ENCODE measurements around the gene SVOPL. TPM values are rescaled to one million over a fixed set of nuclear protein-coding genes. Genes with fewer than 3 reads are reported as not detected.

Gene SVOPL
- total and polyA plus RNA-seq, 4 donors: 0.13 to 1.5 (median 0.39) TPM; not detected in 1

DNA sequence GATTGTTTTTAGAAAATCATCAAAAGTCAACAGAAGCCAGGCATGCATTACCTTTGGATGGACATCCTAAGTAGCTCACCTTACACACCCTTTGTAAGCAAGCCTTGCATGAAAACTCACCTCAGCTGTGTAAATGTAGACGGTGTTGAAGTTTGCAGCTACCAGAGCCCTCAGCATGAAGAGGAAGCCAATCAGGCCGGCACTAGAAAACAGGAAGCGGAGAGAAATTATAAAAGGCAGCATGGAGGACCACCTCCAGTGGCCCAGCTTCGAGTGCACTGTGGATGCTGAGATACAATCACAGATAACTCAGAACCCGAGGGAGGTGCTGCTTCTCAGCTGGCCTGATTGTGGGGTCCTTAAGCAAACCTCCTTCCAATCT is 75.3 kb downstream of the SVOPL start:
- Histone ChIP-seq H3K9me3 (ENCODE audit: control insufficient read depth in 4 of 4, insufficient read depth in 3 of 4, low read length in 3 of 4) (no peaks in the 10 kb centered on the region), H3K27ac (ENCODE audit: low read depth in 1 of 2, low read length in 1 of 2) (no peak overlapping the region), H3K27me3 (ENCODE audit: control insufficient read depth in 3 of 3, insufficient read depth in 3 of 3, low read length in 2 of 3) (no peaks in the 10 kb centered on the region), H3K36me3 (ENCODE audit: control insufficient read depth in 4 of 4, insufficient read depth in 4 of 4, low read length in 4 of 4) (no peaks in the 10 kb centered on the region), H3K9ac (ENCODE audit: insufficient read depth in 1 of 2, low read length in 2 of 2) (no peak overlapping the region), H3K4me1 (ENCODE audit: control insufficient read depth in 5 of 5, insufficient read depth in 5 of 5, low read length in 5 of 5) (peaks cover 0 to 4% (median 0%) of the 10 kb centered on the region in 5 donors), H3K4me3 (no peak overlapping the region)
- TF ChIP-seq, protein P1, sequence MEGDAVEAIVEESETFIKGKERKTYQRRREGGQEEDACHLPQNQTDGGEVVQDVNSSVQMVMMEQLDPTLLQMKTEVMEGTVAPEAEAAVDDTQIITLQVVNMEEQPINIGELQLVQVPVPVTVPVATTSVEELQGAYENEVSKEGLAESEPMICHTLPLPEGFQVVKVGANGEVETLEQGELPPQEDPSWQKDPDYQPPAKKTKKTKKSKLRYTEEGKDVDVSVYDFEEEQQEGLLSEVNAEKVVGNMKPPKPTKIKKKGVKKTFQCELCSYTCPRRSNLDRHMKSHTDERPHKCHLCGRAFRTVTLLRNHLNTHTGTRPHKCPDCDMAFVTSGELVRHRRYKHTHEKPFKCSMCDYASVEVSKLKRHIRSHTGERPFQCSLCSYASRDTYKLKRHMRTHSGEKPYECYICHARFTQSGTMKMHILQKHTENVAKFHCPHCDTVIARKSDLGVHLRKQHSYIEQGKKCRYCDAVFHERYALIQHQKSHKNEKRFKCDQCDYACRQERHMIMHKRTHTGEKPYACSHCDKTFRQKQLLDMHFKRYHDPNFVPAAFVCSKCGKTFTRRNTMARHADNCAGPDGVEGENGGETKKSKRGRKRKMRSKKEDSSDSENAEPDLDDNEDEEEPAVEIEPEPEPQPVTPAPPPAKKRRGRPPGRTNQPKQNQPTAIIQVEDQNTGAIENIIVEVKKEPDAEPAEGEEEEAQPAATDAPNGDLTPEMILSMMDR (IDR thresholded peaks at IDR 0.05; ENCODE audit: control extremely low read depth, extremely low read depth): no peak
- WGBS, 2 donors: 22 to 23% methylated on average over 5 of the region's 5 CpGs
- ATAC-seq (ENCODE audit: insufficient read depth, low FRiP score): no peak
- peak in 2 of 3 donors; percentile 16 to 53 for DNase-seq

DNA sequence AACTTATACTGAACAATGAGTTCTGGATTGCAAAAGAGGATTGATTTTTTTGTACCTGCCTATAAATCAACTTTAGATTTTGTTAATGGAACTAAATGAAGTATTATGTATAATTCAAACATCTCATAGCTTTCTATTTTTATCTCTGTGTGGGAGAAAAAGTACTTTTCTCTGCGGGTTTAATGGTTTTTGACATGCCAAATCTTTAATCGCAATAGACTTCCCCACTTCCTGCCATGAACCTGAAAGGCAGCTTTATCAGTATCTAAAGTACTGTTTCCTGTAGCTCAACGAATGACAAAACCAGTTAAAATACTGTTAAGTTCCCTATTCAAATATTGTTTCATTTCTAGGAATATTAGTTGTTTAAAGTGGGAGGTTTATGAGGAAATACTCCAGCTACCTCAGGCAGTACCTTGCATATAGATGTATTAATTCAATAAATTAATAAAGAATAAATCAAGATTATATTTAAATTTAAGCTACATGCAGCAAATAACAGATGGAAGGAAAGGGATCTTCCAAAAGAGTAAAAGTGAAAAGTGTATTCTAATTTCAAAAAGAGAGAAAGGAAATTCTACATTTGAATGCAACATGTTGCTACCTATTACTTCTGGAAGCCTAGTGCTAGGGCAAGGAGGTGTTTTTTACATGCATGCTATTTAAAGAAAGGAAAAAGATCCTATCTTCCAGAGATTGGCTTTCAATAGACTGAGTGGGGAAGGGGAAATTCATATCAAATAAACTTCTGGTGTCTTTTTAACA is 75.9 kb downstream of the SVOPL start:
- no peak overlapping the region for H3K4me3 ChIP-seq
- 4 to 7% methylated on average over 3 of the region's 3 CpGs for WGBS, 2 donors
- no peak for ATAC-seq (ENCODE audit: insufficient read depth, low FRiP score)
- no peak overlapping the region for H3K27ac ChIP-seq (ENCODE audit: low read depth in 1 of 2, low read length in 1 of 2)
- no peaks in the 10 kb centered on the region for H3K27me3 ChIP-seq (ENCODE audit: control insufficient read depth in 3 of 3, insufficient read depth in 3 of 3, low read length in 2 of 3)
- H3K9ac ChIP-seq (ENCODE audit: insufficient read depth in 1 of 2, low read length in 2 of 2): no peak overlapping the region
- H3K4me1 ChIP-seq (ENCODE audit: control insufficient read depth in 5 of 5, insufficient read depth in 5 of 5, low read length in 5 of 5): peaks cover 0 to 4% (median 0%) of the 10 kb centered on the region in 5 donors
- H3K36me3 ChIP-seq (ENCODE audit: control insufficient read depth in 4 of 4, insufficient read depth in 4 of 4, low read length in 4 of 4): no peaks in the 10 kb centered on the region
- no peaks in the 10 kb centered on the region for H3K9me3 ChIP-seq (ENCODE audit: control insufficient read depth in 4 of 4, insufficient read depth in 3 of 4, low read length in 3 of 4)
- TF ChIP-seq, protein P1 (IDR thresholded peaks at IDR 0.05; ENCODE audit: control extremely low read depth, extremely low read depth): no peak
- DNase-seq: peak in 1 of 3 donors; percentile 43

DNA sequence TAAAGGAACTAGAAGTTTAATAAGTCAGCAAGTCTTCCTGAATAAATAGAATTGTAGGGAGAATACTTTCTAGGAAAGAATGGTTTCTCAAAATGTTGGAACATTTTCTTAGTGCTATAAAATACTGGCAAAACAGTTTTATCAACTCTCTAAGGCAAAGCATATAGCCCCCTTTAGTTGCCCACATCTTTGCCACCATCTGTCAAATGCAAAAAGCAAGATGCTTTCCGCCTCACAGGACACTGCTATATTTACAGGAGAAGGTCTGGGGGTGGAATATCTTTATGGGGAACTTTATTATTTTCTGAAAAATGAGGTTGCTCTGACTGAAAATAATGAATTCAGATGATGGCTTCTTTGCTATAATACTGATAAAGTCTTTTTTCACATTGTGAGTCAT is 78.3 kb downstream of the SVOPL start:
- ATAC-seq (ENCODE audit: insufficient read depth, low FRiP score): no peak
- 88 to 97% methylated on average over 1 of the region's 1 CpG for WGBS, 2 donors
- DNase-seq: no peak
- H3K36me3 ChIP-seq (ENCODE audit: control insufficient read depth in 4 of 4, insufficient read depth in 4 of 4, low read length in 4 of 4): no peaks in the 10 kb centered on the region
- H3K4me1 ChIP-seq (ENCODE audit: control insufficient read depth in 5 of 5, insufficient read depth in 5 of 5, low read length in 5 of 5): peaks cover 0 to 4% (median 0%) of the 10 kb centered on the region in 5 donors
- H3K9me3 ChIP-seq (ENCODE audit: control insufficient read depth in 4 of 4, insufficient read depth in 3 of 4, low read length in 3 of 4): no peaks in the 10 kb centered on the region
- TF ChIP-seq, protein P1 (IDR thresholded peaks at IDR 0.05; ENCODE audit: control extremely low read depth, extremely low read depth): no peak
- no peak overlapping the region for H3K4me3 ChIP-seq
- H3K9ac ChIP-seq (ENCODE audit: insufficient read depth in 1 of 2, low read length in 2 of 2): no peak overlapping the region
- no peaks in the 10 kb centered on the region for H3K27me3 ChIP-seq (ENCODE audit: control insufficient read depth in 3 of 3, insufficient read depth in 3 of 3, low read length in 2 of 3)
- H3K27ac ChIP-seq (ENCODE audit: low read depth in 1 of 2, low read length in 1 of 2): no peak overlapping the region

Measured in lung (tissue), 12 donors.